OCI-LY7 (cell line): ENCODE results near the gene GPLD1. TPM values are rescaled to one million over a fixed set of nuclear protein-coding genes. Genes with fewer than 3 reads are reported as not detected.

Experiments
- BruUV-seq: library from RNA; stranded (reverse); fragments of 400-500 nt; replicated peaks from 2 replicates; lab custom pipeline; 2021; lab: Mats Ljungman, UMichigan
- CTCF ChIA-PET: fragments of 300-600 bp; sonication (Branson Sonifier 250); formaldehyde crosslinking; loops from one replicate; lab custom pipeline; 2022; ENCODE audit warnings: antibody characterized with exemption; ENCODE audit not compliant: unreplicated experiment; lab: Charles Lee
- POLR2A ChIA-PET: fragments of 300-600 bp; sonication (Branson Sonifier 250); formaldehyde crosslinking; loops from one replicate; lab custom pipeline; 2022; ENCODE audit warnings: antibody characterized with exemption; lab: Charles Lee
- DNase-seq: peaks from one replicate; pipeline ENCODE4 v3.0.0-alpha.2; 2015; ENCODE audit warnings: low spot score
- H2AFZ ChIP-seq: fragments of 200-600 bp; sonication (generic), shearing (Covaris generic); 2 replicates; pipeline ENCODE4 v1.6.1; 2014; ENCODE audit warnings: mild to moderate bottlenecking, antibody characterized with exemption, low read length, moderate library complexity
- H3K27ac ChIP-seq: fragments of 200-600 bp; sonication (generic); 2 replicates; pipeline ENCODE4 v1.5.1; 2014; ENCODE audit warnings: mixed run types, low read depth, mild to moderate bottlenecking, moderate library complexity, low read length, inconsistent platforms; ENCODE audit not compliant: poor library complexity, severe bottlenecking
- H3K36me3 ChIP-seq: fragments of 200-600 bp; sonication (generic); 2 replicates; pipeline ENCODE4 v1.6.1; 2014; ENCODE audit warnings: mild to moderate bottlenecking, antibody characterized with exemption, low read length, moderate library complexity, mixed read lengths; ENCODE audit not compliant: insufficient read depth
- H3K4me1 ChIP-seq: fragments of 200-600 bp; sonication (generic); 2 replicates; pipeline ENCODE4 v1.5.1; 2014; ENCODE audit warnings: mild to moderate bottlenecking, low read length; ENCODE audit not compliant: insufficient read depth, poor library complexity, severe bottlenecking
- H3K4me2 ChIP-seq: fragments of 200-600 bp; sonication (generic); 2 replicates; pipeline ENCODE4 v1.6.1; 2014; ENCODE audit warnings: mild to moderate bottlenecking, low read length
- H3K4me3 ChIP-seq: fragments of 200-600 bp; sonication (generic); 2 replicates; pipeline ENCODE4 v1.5.1; 2014; ENCODE audit warnings: mild to moderate bottlenecking, low read depth, low read length; ENCODE audit not compliant: poor library complexity, severe bottlenecking
- H3K79me2 ChIP-seq: fragments of 200-600 bp; sonication (generic); 2 replicates; pipeline ENCODE4 v1.6.1; 2016; ENCODE audit warnings: low read depth, mild to moderate bottlenecking, low read length, moderate library complexity, mixed read lengths; ENCODE audit not compliant: insufficient read depth
- H3K9me2 ChIP-seq: fragments of 200-600 bp; sonication (generic); 2 replicates; pipeline ENCODE4 v1.6.1; 2016; ENCODE audit warnings: mild to moderate bottlenecking, low read length, mixed read lengths; ENCODE audit not compliant: insufficient read depth
- H3K9me3 ChIP-seq: fragments of 200-600 bp; sonication (generic); 2 replicates; pipeline ENCODE4 v1.6.1; 2014; ENCODE audit warnings: mild to moderate bottlenecking, mixed run types, low read length, mixed read lengths
- H4K20me1 ChIP-seq: fragments of 200-600 bp; sonication (generic); 2 replicates; pipeline ENCODE4 v1.6.1; 2014; ENCODE audit warnings: mild to moderate bottlenecking, antibody characterized with exemption, low read length, moderate library complexity, mixed read lengths; ENCODE audit not compliant: insufficient read depth
- CTCF ChIP-seq: fragments of 200-600 bp; sonication (generic); conservative IDR thresholded peaks from 2 replicates; pipeline ENCODE4 v1.5.1; 2014; ENCODE audit warnings: mild to moderate bottlenecking, antibody characterized with exemption, low read length, moderate library complexity, mixed read lengths
- EZH2phosphoT487 ChIP-seq: fragments of 200-600 bp; sonication (generic); IDR thresholded peaks from 2 replicates; pipeline ENCODE4 v1.6.1; 2018; ENCODE audit warnings: low read depth, borderline replicate concordance, mild to moderate bottlenecking, mixed run types, antibody characterized with exemption, low read length, moderate library complexity, mixed read lengths
- intact Hi-C: fragments of 100-400 bp; cut with micrococcal nuclease; formaldehyde crosslinking; loops from one replicate; pipeline ENCODE4 v1.10.0; 2022; ENCODE audit not compliant: unreplicated experiment
- total RNA-seq, 2 experiments: library from RNA; depleted of rRNA in 1 of 2; stranded (reverse); fragments of >200 nt in 1 of 2; shearing (Covaris generic) in 1 of 2; gene quantifications; 2 replicates each; pipeline ENCODE4 v1.2.3, GENCODE V29; 2014 to 2022

GPLD1 gene
- total RNA-seq, 2 experiments from 2014 or later, result 55.6 to 60.7 TPM

- Histone ChIP-seq H3K36me3 (peaks cover 71% of the 10 kb centered on the region), H3K79me2 (no peaks in the 10 kb centered on the region), H3K9me3 (no peaks in the 10 kb centered on the region), H3K4me2 (no peak overlapping the region), H3K4me1 (no peaks in the 10 kb centered on the region), H4K20me1 (no peaks in the 10 kb centered on the region), H3K27ac (no peak overlapping the region), H3K9me2 (no peaks in the 10 kb centered on the region), H3K4me3 (no peak overlapping the region), H2AFZ (no peak overlapping the region)
- POLR2A ChIA-PET, result interaction anchor here (0.6 kb wide), 1 partner anchor 9 kb away, joined by 4 read pairs; no protein-coding TSS in a partner anchor
- no TSS peak for BruUV-seq
- no peak for DNase-seq
- TF ChIP-seq EZH2phosphoT487 (no peak), CTCF (no peak)
- CTCF ChIA-PET, result no interaction called here
- intact Hi-C loops, result no loop called here
Observed at GRCh38 chr6:24472181-24472580, 17.2 kb downstream of the GPLD1 start.

GRCh38 chr6:24469811-24470210, 19.6 kb downstream of the GPLD1 start:
- Histone ChIP-seq H3K27ac (no peak overlapping the region), H3K9me3 (no peaks in the 10 kb centered on the region), H3K4me2 (no peak overlapping the region), H3K9me2 (no peaks in the 10 kb centered on the region), H3K4me1 (no peaks in the 10 kb centered on the region), H3K36me3 (peaks cover 75% of the 10 kb centered on the region), H3K79me2 (no peaks in the 10 kb centered on the region), H3K4me3 (no peak overlapping the region), H2AFZ (no peak overlapping the region), H4K20me1 (no peaks in the 10 kb centered on the region)
- no peak for DNase-seq
- ChIA-PET POLR2A (interaction anchor here (0.6 to 1.0 kb wide), 2 partner anchors 11 to 169 kb away, joined by 5 read pairs; no protein-coding TSS in a partner anchor), CTCF (no interaction called here)
- intact Hi-C loops, result no loop called here
- no TSS peak for BruUV-seq
- no peak for TF ChIP-seq EZH2phosphoT487
- TF ChIP-seq CTCF, result no peak

GRCh38 chr6:24464253-24465038, 24.9 kb downstream of the GPLD1 start:
- BruUV-seq, result no TSS peak
- ChIA-PET CTCF (no interaction called here), POLR2A (no interaction called here)
- no peak for TF ChIP-seq EZH2phosphoT487
- no peak for TF ChIP-seq CTCF
- DNase-seq, result no peak
- Histone ChIP-seq H3K9me3 (no peaks in the 10 kb centered on the region), H3K4me2 (no peak overlapping the region), H3K27ac (no peak overlapping the region), H2AFZ (no peak overlapping the region), H3K79me2 (no peaks in the 10 kb centered on the region), H3K4me1 (no peaks in the 10 kb centered on the region), H3K9me2 (no peaks in the 10 kb centered on the region), H3K36me3 (peaks cover 74% of the 10 kb centered on the region), H3K4me3 (no peak overlapping the region), H4K20me1 (no peaks in the 10 kb centered on the region)
- intact Hi-C loops, result no loop called here
